ENCODE results near the gene KRT35.

Gene KRT35

GRCh38 chr17:41486809-41487530 lies 6.0 kb upstream of the KRT35 start:
- TF ChIP-seq GATA3 (IDR thresholded peaks at IDR 0.05; ENCODE audit: low read depth, low read length) (no peak), GATA2 (IDR thresholded peaks at IDR 0.05; ENCODE audit: low read depth, low read length) (no peak)

- TF ChIP-seq GATA2 (IDR thresholded peaks at IDR 0.05; ENCODE audit: low read depth, low read length), result no peak
- TF ChIP-seq GATA3 (IDR thresholded peaks at IDR 0.05; ENCODE audit: low read depth, low read length), result no peak
Measured at GRCh38 chr17:41486316-41486715, 5.4 kb upstream of the KRT35 start.

- TF ChIP-seq GATA3 (IDR thresholded peaks at IDR 0.05; ENCODE audit: low read depth, low read length), result no peak
- no peak for TF ChIP-seq GATA2 (IDR thresholded peaks at IDR 0.05; ENCODE audit: low read depth, low read length)
Measured at GRCh38 chr17:41484920-41485904, 4.3 kb upstream of the KRT35 start.

- no peak for TF ChIP-seq GATA2 (IDR thresholded peaks at IDR 0.05; ENCODE audit: low read depth, low read length)
- TF ChIP-seq GATA3 (IDR thresholded peaks at IDR 0.05; ENCODE audit: low read depth, low read length), result no peak
Measured at GRCh38 chr17:41483991-41484826, 3.3 kb upstream of the KRT35 start.

- TF ChIP-seq GATA3 (IDR thresholded peaks at IDR 0.05; ENCODE audit: low read depth, low read length), result no peak
- TF ChIP-seq GATA2 (IDR thresholded peaks at IDR 0.05; ENCODE audit: low read depth, low read length), result no peak
Measured at GRCh38 chr17:41483531-41483930, 2.6 kb upstream of the KRT35 start.

- TF ChIP-seq GATA2 (IDR thresholded peaks at IDR 0.05; ENCODE audit: low read depth, low read length) (no peak), GATA3 (IDR thresholded peaks at IDR 0.05; ENCODE audit: low read depth, low read length) (no peak)
Measured at GRCh38 chr17:41480581-41480980, 370 bp downstream of the KRT35 start.

GRCh38 chr17:41480136-41480535 lies 815 bp downstream of the KRT35 start:
- TF ChIP-seq GATA3 (IDR thresholded peaks at IDR 0.05; ENCODE audit: low read depth, low read length), result no peak
- TF ChIP-seq GATA2 (IDR thresholded peaks at IDR 0.05; ENCODE audit: low read depth, low read length), result no peak

GRCh38 chr17:41478237-41478636 lies 2.7 kb downstream of the KRT35 start:
- TF ChIP-seq GATA3 (IDR thresholded peaks at IDR 0.05; ENCODE audit: low read depth, low read length) (no peak), GATA2 (IDR thresholded peaks at IDR 0.05; ENCODE audit: low read depth, low read length) (no peak)

- TF ChIP-seq GATA3 (IDR thresholded peaks at IDR 0.05; ENCODE audit: low read depth, low read length) (no peak), GATA2 (IDR thresholded peaks at IDR 0.05; ENCODE audit: low read depth, low read length) (no peak)
Measured at GRCh38 chr17:41476866-41477815, 3.8 kb downstream of the KRT35 start.

GRCh38 chr17:41475421-41475820 lies 5.5 kb downstream of the KRT35 start:
- TF ChIP-seq GATA2 (IDR thresholded peaks at IDR 0.05; ENCODE audit: low read depth, low read length), result no peak
- no peak for TF ChIP-seq GATA3 (IDR thresholded peaks at IDR 0.05; ENCODE audit: low read depth, low read length)

GRCh38 chr17:41474863-41475262 lies 6.1 kb downstream of the KRT35 start:
- TF ChIP-seq GATA2 (IDR thresholded peaks at IDR 0.05; ENCODE audit: low read depth, low read length), result no peak

- TF ChIP-seq GATA3 (IDR thresholded peaks at IDR 0.05; ENCODE audit: low read depth, low read length) (no peak), GATA2 (IDR thresholded peaks at IDR 0.05; ENCODE audit: low read depth, low read length) (no peak)
Measured at GRCh38 chr17:41468346-41468745, 12.6 kb downstream of the KRT35 start.

- TF ChIP-seq GATA2 (IDR thresholded peaks at IDR 0.05; ENCODE audit: low read depth, low read length) (no peak), GATA3 (IDR thresholded peaks at IDR 0.05; ENCODE audit: low read depth, low read length) (no peak)
Measured at GRCh38 chr17:41467561-41467960, 13.4 kb downstream of the KRT35 start.

Data from SH-SY5Y (cell line).